IMR-90 (cell line): ENCODE results near the gene PMIS2. TPM values are rescaled to one million over a fixed set of nuclear protein-coding genes. Genes with fewer than 3 reads are reported as not detected.

ENCODE experiments used
- ATAC-seq: fragments of 200-7000 bp; cut with Tn5 transposase; 2 replicates; pipeline ENCODE4 v1.9.1; 2020; ENCODE audit warnings: low read depth, mild to moderate bottlenecking, moderate library complexity
- BruUV-seq: library from RNA; stranded (reverse); fragments of 400-500 nt; replicated peaks from 2 replicates; lab custom pipeline; 2021; lab: Mats Ljungman, UMichigan
- CTCF ChIA-PET: fragments of 300-600 bp; formaldehyde crosslinking; extraction: SDS; loops from one replicate; lab custom pipeline; 2021; ENCODE audit warnings: antibody characterized with exemption; lab: Yijun Ruan, JAX
- POLR2A ChIA-PET: fragments of 300-600 bp; sonication (Branson Sonifier 250); formaldehyde crosslinking; loops from one replicate; lab custom pipeline; 2022; ENCODE audit warnings: antibody characterized with exemption; ENCODE audit not compliant: unreplicated experiment; lab: Charles Lee
- DNase-seq: peaks from one replicate; pipeline ENCODE4 v3.0.0; 2013
- H2AFZ ChIP-seq: replicated peaks from 2 replicates; pipeline ENCODE3; 2013; ENCODE audit warnings: low read length, mild to moderate bottlenecking; ENCODE audit not compliant: poor library complexity
- H2AK5ac ChIP-seq: 2 replicates; pipeline ENCODE4 v1.6.1; 2013; ENCODE audit warnings: low read depth, low read length, inconsistent platforms
- H2AK9ac ChIP-seq: replicated peaks from 2 replicates; pipeline ENCODE3; 2013; ENCODE audit warnings: mild to moderate bottlenecking, low read depth, low read length, moderate library complexity; ENCODE audit not compliant: poor library complexity
- H2BK120ac ChIP-seq: 2 replicates; pipeline ENCODE4 v1.6.1; 2013; ENCODE audit warnings: low read depth, low read length, inconsistent platforms
- H2BK15ac ChIP-seq: 3 replicates; pipeline ENCODE4 v1.6.1; 2013; ENCODE audit warnings: low read depth, low read length, inconsistent platforms
- H2BK20ac ChIP-seq: 2 replicates; pipeline ENCODE4 v1.6.1; 2013; ENCODE audit warnings: low read depth, mild to moderate bottlenecking, inconsistent platforms, low read length, moderate library complexity
- H2BK5ac ChIP-seq: 2 replicates; pipeline ENCODE4 v1.6.1; 2013; ENCODE audit warnings: mild to moderate bottlenecking, low read depth, low read length, inconsistent platforms; ENCODE audit not compliant: poor library complexity, severe bottlenecking
- H3K14ac ChIP-seq: replicated peaks from 2 replicates; pipeline ENCODE4 v1.6.1; 2013; ENCODE audit warnings: low read depth, low read length, inconsistent platforms
- H3K18ac ChIP-seq: 2 replicates; pipeline ENCODE4 v1.6.1; 2013; ENCODE audit warnings: low read depth, low read length, control low read depth
- H3K23ac ChIP-seq: 2 replicates; pipeline ENCODE4 v1.6.1; 2013; ENCODE audit warnings: low read depth, low read length, inconsistent platforms
- H3K27ac ChIP-seq: 2 replicates; pipeline ENCODE4 v1.5.1; 2013; ENCODE audit warnings: mild to moderate bottlenecking, control low read depth, low read length; ENCODE audit not compliant: insufficient read depth
- H3K27me3 ChIP-seq: 2 replicates; pipeline ENCODE4 v1.6.1; 2013; ENCODE audit warnings: low read length; ENCODE audit not compliant: control insufficient read depth, insufficient read depth
- H3K36me3 ChIP-seq: 2 replicates; pipeline ENCODE4 v1.6.1; 2013; ENCODE audit warnings: low read length, mixed read lengths; ENCODE audit not compliant: control insufficient read depth, insufficient read depth
- H3K4ac ChIP-seq: 2 replicates; pipeline ENCODE4 v1.6.1; 2013; ENCODE audit warnings: low read depth, low read length, inconsistent platforms
- H3K4me1 ChIP-seq: 2 replicates; pipeline ENCODE4 v1.6.1; 2013; ENCODE audit warnings: low read length, mixed read lengths; ENCODE audit not compliant: control insufficient read depth, insufficient read depth
- H3K4me2 ChIP-seq: 2 replicates; pipeline ENCODE4 v1.6.1; 2013; ENCODE audit warnings: low read depth, mild to moderate bottlenecking, control low read depth, low read length, moderate library complexity
- H3K4me3 ChIP-seq: 2 replicates; pipeline ENCODE4 v1.5.1; 2013; ENCODE audit warnings: low read depth, mild to moderate bottlenecking, control low read depth, low read length, moderate library complexity; ENCODE audit not compliant: insufficient read depth
- H3K56ac ChIP-seq: 2 replicates; pipeline ENCODE4 v1.6.1; 2013; ENCODE audit warnings: low read length, inconsistent platforms; ENCODE audit not compliant: insufficient read depth; ENCODE audit errors: extremely low read depth
- H3K79me1 ChIP-seq, 2 experiments: 2 replicates each; pipeline ENCODE4 v1.6.1; 2013; ENCODE audit warnings: low read length in 2 of 2, inconsistent platforms in 1 of 2, low read depth in 1 of 2
- H3K9ac ChIP-seq: 2 replicates; pipeline ENCODE4 v1.6.1; 2013; ENCODE audit warnings: low read depth, low read length, control low read depth
- H3K9me1 ChIP-seq: 2 replicates; pipeline ENCODE4 v1.6.1; 2013; ENCODE audit warnings: low read length, inconsistent platforms; ENCODE audit not compliant: insufficient read depth
- H3K9me3 ChIP-seq: 2 replicates; pipeline ENCODE4 v1.6.1; 2013; ENCODE audit warnings: low read length; ENCODE audit not compliant: control insufficient read depth, insufficient read depth
- H4K20me1 ChIP-seq: 2 replicates; pipeline ENCODE4 v1.6.1; 2013; ENCODE audit warnings: low read length, inconsistent platforms; ENCODE audit not compliant: insufficient read depth
- H4K5ac ChIP-seq: 2 replicates; pipeline ENCODE4 v1.6.1; 2013; ENCODE audit warnings: mild to moderate bottlenecking, low read depth, low read length, control low read depth
- H4K8ac ChIP-seq, 2 experiments: 2 replicates each; pipeline ENCODE4 v1.6.1; 2013; ENCODE audit warnings: low read depth in 2 of 2, low read length in 2 of 2, control low read depth in 1 of 2, inconsistent platforms in 1 of 2
- H4K91ac ChIP-seq: 2 replicates; pipeline ENCODE4 v1.6.1; 2013; ENCODE audit warnings: low read depth, low read length, inconsistent platforms; ENCODE audit not compliant: insufficient read depth
- BHLHE40 ChIP-seq: fragments of 150-350 bp; IDR thresholded peaks from 2 replicates; pipeline ENCODE4 v1.6.1; 2016; ENCODE audit warnings: mild to moderate bottlenecking, low read depth, low read length
- CEBPB ChIP-seq: IDR thresholded peaks from 2 replicates; pipeline ENCODE4 v1.6.1; 2012; ENCODE audit warnings: low read depth, low read length, improper control_type of control experiment
- CHD1 ChIP-seq: IDR thresholded peaks from 2 replicates; pipeline ENCODE4 v1.6.1; 2012; ENCODE audit warnings: low read depth, low read length, improper control_type of control experiment
- FOS ChIP-seq: fragments of 150-350 bp; IDR thresholded peaks from 2 replicates; pipeline ENCODE4 v1.6.1; 2016; ENCODE audit warnings: low read depth, low read length
- MAFK ChIP-seq: IDR thresholded peaks from 2 replicates; pipeline ENCODE4 v1.6.1; 2012; ENCODE audit warnings: low read depth, low read length, improper control_type of control experiment
- MAZ ChIP-seq: IDR thresholded peaks from 2 replicates; pipeline ENCODE4 v1.6.1; 2012; ENCODE audit warnings: low read depth, mild to moderate bottlenecking, low read length, improper control_type of control experiment, moderate library complexity, borderline replicate concordance
- MXI1 ChIP-seq: IDR thresholded peaks from 2 replicates; pipeline ENCODE4 v1.6.1; 2012; ENCODE audit warnings: low read depth, mild to moderate bottlenecking, low read length, moderate library complexity, borderline replicate concordance
- NFE2L2 ChIP-seq: fragments of 150-350 bp; IDR thresholded peaks from 2 replicates; pipeline ENCODE4 v1.6.1; 2016; ENCODE audit warnings: low read depth, mild to moderate bottlenecking, low read length
- POLR2A ChIP-seq: IDR thresholded peaks from 2 replicates; pipeline ENCODE4 v1.6.1; 2012; ENCODE audit warnings: mild to moderate bottlenecking, low read depth, low read length
- RAD21 ChIP-seq: IDR thresholded peaks from 2 replicates; pipeline ENCODE4 v1.6.1; 2012; ENCODE audit warnings: low read length, improper control_type of control experiment
- RCOR1 ChIP-seq: IDR thresholded peaks from 2 replicates; pipeline ENCODE4 v1.6.1; 2012; ENCODE audit warnings: mild to moderate bottlenecking, low read length, improper control_type of control experiment; ENCODE audit not compliant: insufficient replicate concordance
- RFX5 ChIP-seq: IDR thresholded peaks from 2 replicates; pipeline ENCODE4 v1.8.0; 2012; ENCODE audit warnings: low read depth, mild to moderate bottlenecking, low read length, moderate library complexity
- SMC3 ChIP-seq: fragments of 150-350 bp; IDR thresholded peaks from 2 replicates; pipeline ENCODE4 v1.6.1; 2016; ENCODE audit warnings: low read depth, mild to moderate bottlenecking, antibody characterized with exemption, low read length, moderate library complexity
- WGBS, 2 experiments: methylation state at CpG; one replicate each; pipeline versions ENCODE4 v1.1.5 to v1.1.7; 2013; ENCODE audit warnings: missing lambda C conversion rate in 2 of 2; ENCODE audit not compliant: insufficient read length in 1 of 2; ENCODE audit errors: extremely low coverage in 2 of 2; 5-methylcytosine and 5-hydroxymethylcytosine counted together
- dilution Hi-C: fragments of 300-500 bp; cut with HindIII; formaldehyde crosslinking; loops from one replicate; pipeline ENCODE4 v1.14.3; 2018; ENCODE audit warnings: low sequenced_read_pairs; ENCODE audit not compliant: unreplicated experiment
- in situ Hi-C: fragments of 300-500 bp; cut with MboI; formaldehyde crosslinking; loops from 3 replicates; pipeline ENCODE4 v1.14.3; 2019; ENCODE audit warnings: low sequenced_read_pairs, inconsistent platforms, mixed read lengths
- intact Hi-C: fragments of 100-400 bp; cut with micrococcal nuclease; formaldehyde crosslinking; loops from 2 replicates; pipeline ENCODE4 v1.10.0; 2022
- polyA plus RNA-seq, 3 experiments: library from polyadenylated mRNA; depleted of rRNA; stranded (reverse); fragments of >200 nt; gene quantifications; 2 replicates each; pipeline ENCODE4 v1.2.3, GENCODE V29; 2012; ENCODE audit warnings: low replicate concordance in 1 of 3
- total RNA-seq: library from RNA; depleted of rRNA; stranded (reverse); fragments of >200 nt; gene quantifications from 2 replicates; pipeline ENCODE4 v1.2.3, GENCODE V29; 2012
- TF ChIP-seq, protein P1 (sequence below): fragments of 150-350 bp; IDR thresholded peaks from 2 replicates; pipeline ENCODE4 v1.6.1; 2017; ENCODE audit warnings: mild to moderate bottlenecking, antibody characterized with exemption, low read length, low read depth
- TF ChIP-seq, protein P2 (sequence below): fragments of 150-350 bp; IDR thresholded peaks from 2 replicates; pipeline ENCODE4 v1.6.1; 2016; ENCODE audit warnings: low read depth, mild to moderate bottlenecking, low read length, moderate library complexity, borderline replicate concordance
- TF ChIP-seq, protein P3 (sequence below): conservative IDR thresholded peaks from 2 replicates; pipeline ENCODE4 v1.5.1; 2012; ENCODE audit warnings: mild to moderate bottlenecking, low read depth, low read length, improper control_type of control experiment

The PMIS2 gene
- total and polyA plus RNA-seq, 2 of the 4 experiments (the other 2 are of a cell fraction) = not detected

DNA sequence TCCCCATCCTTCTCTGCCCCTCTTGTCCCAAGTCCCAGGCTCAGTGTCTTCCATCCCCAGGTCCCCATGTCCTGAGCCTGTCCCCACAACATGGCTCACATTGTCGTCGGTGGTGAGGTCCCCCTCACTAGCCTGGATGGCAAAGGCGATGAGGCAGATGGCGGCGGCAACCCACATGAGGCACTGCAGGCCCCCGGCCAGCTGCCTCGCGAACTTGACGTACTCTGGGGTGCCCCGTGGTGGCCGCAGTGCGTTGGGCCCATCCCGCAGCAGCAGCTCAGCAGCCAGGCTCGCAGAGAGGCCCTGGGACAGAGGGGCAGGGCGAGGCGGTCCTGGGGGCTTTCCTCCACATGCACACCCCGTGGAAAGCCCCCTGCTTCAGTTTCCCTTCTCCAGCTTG, 23.6 kb upstream of the PMIS2 start:
- no peaks in the 10 kb centered on the region for H3K4me1 ChIP-seq
- H3K9me3 ChIP-seq = no peaks in the 10 kb centered on the region
- TF ChIP-seq RAD21 = no peak
- TF ChIP-seq, protein P1, sequence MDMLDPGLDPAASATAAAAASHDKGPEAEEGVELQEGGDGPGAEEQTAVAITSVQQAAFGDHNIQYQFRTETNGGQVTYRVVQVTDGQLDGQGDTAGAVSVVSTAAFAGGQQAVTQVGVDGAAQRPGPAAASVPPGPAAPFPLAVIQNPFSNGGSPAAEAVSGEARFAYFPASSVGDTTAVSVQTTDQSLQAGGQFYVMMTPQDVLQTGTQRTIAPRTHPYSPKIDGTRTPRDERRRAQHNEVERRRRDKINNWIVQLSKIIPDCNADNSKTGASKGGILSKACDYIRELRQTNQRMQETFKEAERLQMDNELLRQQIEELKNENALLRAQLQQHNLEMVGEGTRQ = no peak
- no peak for TF ChIP-seq POLR2A
- no peak for TF ChIP-seq NFE2L2
- no peak for TF ChIP-seq MAZ
- no peak for TF ChIP-seq CEBPB
- TF ChIP-seq BHLHE40 = no peak
- TF ChIP-seq, protein P2, sequence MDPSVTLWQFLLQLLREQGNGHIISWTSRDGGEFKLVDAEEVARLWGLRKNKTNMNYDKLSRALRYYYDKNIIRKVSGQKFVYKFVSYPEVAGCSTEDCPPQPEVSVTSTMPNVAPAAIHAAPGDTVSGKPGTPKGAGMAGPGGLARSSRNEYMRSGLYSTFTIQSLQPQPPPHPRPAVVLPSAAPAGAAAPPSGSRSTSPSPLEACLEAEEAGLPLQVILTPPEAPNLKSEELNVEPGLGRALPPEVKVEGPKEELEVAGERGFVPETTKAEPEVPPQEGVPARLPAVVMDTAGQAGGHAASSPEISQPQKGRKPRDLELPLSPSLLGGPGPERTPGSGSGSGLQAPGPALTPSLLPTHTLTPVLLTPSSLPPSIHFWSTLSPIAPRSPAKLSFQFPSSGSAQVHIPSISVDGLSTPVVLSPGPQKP = no peak
- TF ChIP-seq, protein P3, sequence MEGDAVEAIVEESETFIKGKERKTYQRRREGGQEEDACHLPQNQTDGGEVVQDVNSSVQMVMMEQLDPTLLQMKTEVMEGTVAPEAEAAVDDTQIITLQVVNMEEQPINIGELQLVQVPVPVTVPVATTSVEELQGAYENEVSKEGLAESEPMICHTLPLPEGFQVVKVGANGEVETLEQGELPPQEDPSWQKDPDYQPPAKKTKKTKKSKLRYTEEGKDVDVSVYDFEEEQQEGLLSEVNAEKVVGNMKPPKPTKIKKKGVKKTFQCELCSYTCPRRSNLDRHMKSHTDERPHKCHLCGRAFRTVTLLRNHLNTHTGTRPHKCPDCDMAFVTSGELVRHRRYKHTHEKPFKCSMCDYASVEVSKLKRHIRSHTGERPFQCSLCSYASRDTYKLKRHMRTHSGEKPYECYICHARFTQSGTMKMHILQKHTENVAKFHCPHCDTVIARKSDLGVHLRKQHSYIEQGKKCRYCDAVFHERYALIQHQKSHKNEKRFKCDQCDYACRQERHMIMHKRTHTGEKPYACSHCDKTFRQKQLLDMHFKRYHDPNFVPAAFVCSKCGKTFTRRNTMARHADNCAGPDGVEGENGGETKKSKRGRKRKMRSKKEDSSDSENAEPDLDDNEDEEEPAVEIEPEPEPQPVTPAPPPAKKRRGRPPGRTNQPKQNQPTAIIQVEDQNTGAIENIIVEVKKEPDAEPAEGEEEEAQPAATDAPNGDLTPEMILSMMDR = no peak
- no peak for TF ChIP-seq CHD1
- no peak for TF ChIP-seq RFX5
- no peak for TF ChIP-seq RCOR1
- no peak for TF ChIP-seq SMC3
- no peak for TF ChIP-seq FOS
- no peak for TF ChIP-seq MXI1
- no peak for TF ChIP-seq MAFK
- no peaks in the 10 kb centered on the region for H3K79me1 ChIP-seq
- no peaks in the 10 kb centered on the region for H4K20me1 ChIP-seq
- no TSS peak for BruUV-seq
- H3K18ac ChIP-seq = no peak overlapping the region
- H2AK9ac ChIP-seq = no peak overlapping the region
- H2BK120ac ChIP-seq = no peak overlapping the region
- no peak overlapping the region for H2BK5ac ChIP-seq
- no peak overlapping the region for H3K9ac ChIP-seq
- ChIA-PET CTCF (no interaction called here), POLR2A (no interaction called here)
- no peak overlapping the region for H3K4me2 ChIP-seq
- H3K4me3 ChIP-seq = no peak overlapping the region
- H4K91ac ChIP-seq = no peak overlapping the region
- dilution Hi-C loops = no loop called here
- WGBS, 2 experiments = 39% methylated on average over 15 of the region's 17 CpGs; no CpG with 5 or more reads in 1 of the 2 experiments
- no peaks in the 10 kb centered on the region for H3K36me3 ChIP-seq
- H2AK5ac ChIP-seq = no peak overlapping the region
- no peak overlapping the region for H3K27ac ChIP-seq
- H3K14ac ChIP-seq = no peak overlapping the region
- H3K4ac ChIP-seq = no peak overlapping the region
- no peak for DNase-seq
- H3K23ac ChIP-seq = no peak overlapping the region
- H3K9me1 ChIP-seq = 0 out of 2 replicates have a peak, but pooled peaks cover 3% of the 10 kb centered on the region
- peaks cover 37% of the 10 kb centered on the region for H3K27me3 ChIP-seq
- intact Hi-C loops = no loop called here
- H4K5ac ChIP-seq = no peak overlapping the region
- no peak overlapping the region for H4K8ac ChIP-seq
- in situ Hi-C loops = no loop called here
- no peak overlapping the region for H2AFZ ChIP-seq
- no peak overlapping the region for H3K56ac ChIP-seq
- no peak overlapping the region for H2BK20ac ChIP-seq
- ATAC-seq = no peak
- no peak overlapping the region for H2BK15ac ChIP-seq
